Measurements from ENCODE around the gene TMEM131L.

GRCh38 chr4:153490985-153491483 lies 24.9 kb downstream of the TMEM131L start:
- no peak for TF ChIP-seq CEBPB (IDR thresholded peaks at IDR 0.05)
- TF ChIP-seq REST (IDR thresholded peaks at IDR 0.05; ENCODE audit: low read depth) = no peak
- TF ChIP-seq EGR1 (IDR thresholded peaks at IDR 0.05) = no peak
- TF ChIP-seq TAF1 (IDR thresholded peaks at IDR 0.05; ENCODE audit: low read depth) = no peak
- TF ChIP-seq FOXM1 (IDR thresholded peaks at IDR 0.05; ENCODE audit: borderline replicate concordance, low read depth) = no peak
- no peak for TF ChIP-seq NFIC (IDR thresholded peaks at IDR 0.05)
- no peak for TF ChIP-seq RAD21 (IDR thresholded peaks at IDR 0.05; ENCODE audit: low read depth)
- TF ChIP-seq ZBTB7A (IDR thresholded peaks at IDR 0.05; ENCODE audit: low read depth) = no peak
- TF ChIP-seq EP300 (IDR thresholded peaks at IDR 0.05; ENCODE audit: borderline replicate concordance) = no peak
- TF ChIP-seq MAX (IDR thresholded peaks at IDR 0.05) = no peak
- TF ChIP-seq YY1 (IDR thresholded peaks at IDR 0.05; ENCODE audit: low read depth) = no peak
- no peak for TF ChIP-seq CREB1 (IDR thresholded peaks at IDR 0.05; ENCODE audit: low read depth)
- TF ChIP-seq USF1 (IDR thresholded peaks at IDR 0.05) = no peak
- no peak for TF ChIP-seq TCF12 (IDR thresholded peaks at IDR 0.05; ENCODE audit: low read depth)

Data from Ishikawa (cell line).